Measurements from ENCODE around the gene MGA.
"Not testable (repeated sequence)": the region's sequence is repeated elsewhere in the genome, so short reads cannot be mapped to it uniquely, and the experiment has no call there.

MGA gene

GRCh38 chr15:41703120-41703519, 42.9 kb downstream of the MGA start:
- in situ Hi-C loops (cut with HindIII; ENCODE audit: low sequenced_read_pairs): loop anchor here (5.0 kb wide), 1 partner anchor 34 kb away; no protein-coding TSS in a partner anchor

GRCh38 chr15:41713047-41713446, 52.8 kb downstream of the MGA start:
- in situ Hi-C loops (cut with HindIII; ENCODE audit: low sequenced_read_pairs): no loop called here

- in situ Hi-C loops (cut with HindIII; ENCODE audit: low sequenced_read_pairs): no loop called here
Measured at GRCh38 chr15:41714291-41714690, 54.1 kb downstream of the MGA start.

- in situ Hi-C loops (cut with HindIII; ENCODE audit: low sequenced_read_pairs): no loop called here
Measured at GRCh38 chr15:41716864-41717263, 56.7 kb downstream of the MGA start.

GRCh38 chr15:41727143-41727542, 66.9 kb downstream of the MGA start:
- in situ Hi-C loops (cut with HindIII; ENCODE audit: low sequenced_read_pairs): no loop called here

GRCh38 chr15:41728061-41728460, 67.9 kb downstream of the MGA start:
- in situ Hi-C loops (cut with HindIII; ENCODE audit: low sequenced_read_pairs): not testable (repeated sequence)

- in situ Hi-C loops (cut with HindIII; ENCODE audit: low sequenced_read_pairs): no loop called here
Measured at GRCh38 chr15:41730543-41730942, 70.3 kb downstream of the MGA start.

- in situ Hi-C loops (cut with HindIII; ENCODE audit: low sequenced_read_pairs): no loop called here
Measured at GRCh38 chr15:41732483-41732882, 72.3 kb downstream of the MGA start.

GRCh38 chr15:41734079-41734478, 73.9 kb downstream of the MGA start:
- in situ Hi-C loops (cut with HindIII; ENCODE audit: low sequenced_read_pairs): no loop called here

- in situ Hi-C loops (cut with HindIII; ENCODE audit: low sequenced_read_pairs): loop anchor here (5.0 kb wide), 1 partner anchor 33 kb away; no protein-coding TSS in a partner anchor
Measured at GRCh38 chr15:41735046-41735445, 74.8 kb downstream of the MGA start.

GRCh38 chr15:41735492-41735891, 75.3 kb downstream of the MGA start:
- in situ Hi-C loops (cut with HindIII; ENCODE audit: low sequenced_read_pairs): loop anchor here (5.0 kb wide), 1 partner anchor 33 kb away; no protein-coding TSS in a partner anchor

GRCh38 chr15:41746802-41747201, 86.6 kb downstream of the MGA start:
- in situ Hi-C loops (cut with HindIII; ENCODE audit: low sequenced_read_pairs): no loop called here

GRCh38 chr15:41756198-41756597, 96.0 kb downstream of the MGA start:
- in situ Hi-C loops (cut with HindIII; ENCODE audit: low sequenced_read_pairs): no loop called here

- in situ Hi-C loops (cut with HindIII; ENCODE audit: low sequenced_read_pairs): no loop called here
Measured at GRCh38 chr15:41772720-41773331, 112.6 kb downstream of the MGA start.

GRCh38 chr15:41773332-41773728, 113.1 kb downstream of the MGA start:
- in situ Hi-C loops (cut with HindIII; ENCODE audit: low sequenced_read_pairs): no loop called here

- in situ Hi-C loops (cut with HindIII; ENCODE audit: low sequenced_read_pairs): no loop called here
Measured at GRCh38 chr15:41773729-41774061, 113.5 kb downstream of the MGA start.

- in situ Hi-C loops (cut with HindIII; ENCODE audit: low sequenced_read_pairs): no loop called here
Measured at GRCh38 chr15:41774062-41774881, 114.1 kb downstream of the MGA start, which contains the start of gene MAPKBP1. Gene MAPKBP1, plus strand, starts transcription at chr15:41774484. Its CDS starts 792 bp downstream, at chr15:41775276.

- in situ Hi-C loops (cut with HindIII; ENCODE audit: low sequenced_read_pairs): loop anchor here (25.0 kb wide), 1 partner anchor 112 kb away; the partner anchor contains the start of gene SPTBN5
Measured at GRCh38 chr15:41774882-41775417, 114.7 kb downstream of the MGA start.

- in situ Hi-C loops (cut with HindIII; ENCODE audit: low sequenced_read_pairs): loop anchor here (25.0 kb wide), 1 partner anchor 112 kb away; the partner anchor contains the start of gene SPTBN5
Measured at GRCh38 chr15:41775651-41776050, 115.4 kb downstream of the MGA start.

- in situ Hi-C loops (cut with HindIII; ENCODE audit: low sequenced_read_pairs): loop anchor here (25.0 kb wide), 1 partner anchor 110 kb away; the partner anchor contains the start of gene SPTBN5
Measured at GRCh38 chr15:41777421-41777973, 117.3 kb downstream of the MGA start.

- in situ Hi-C loops (cut with HindIII; ENCODE audit: low sequenced_read_pairs): loop anchor here (25.0 kb wide), 1 partner anchor 109 kb away; the partner anchor contains the start of gene SPTBN5
Measured at GRCh38 chr15:41778521-41778920, 118.3 kb downstream of the MGA start.

Data from DLD1 (cell line).